ENCODE measurements around the gene PHYH.

The PHYH gene

DNA sequence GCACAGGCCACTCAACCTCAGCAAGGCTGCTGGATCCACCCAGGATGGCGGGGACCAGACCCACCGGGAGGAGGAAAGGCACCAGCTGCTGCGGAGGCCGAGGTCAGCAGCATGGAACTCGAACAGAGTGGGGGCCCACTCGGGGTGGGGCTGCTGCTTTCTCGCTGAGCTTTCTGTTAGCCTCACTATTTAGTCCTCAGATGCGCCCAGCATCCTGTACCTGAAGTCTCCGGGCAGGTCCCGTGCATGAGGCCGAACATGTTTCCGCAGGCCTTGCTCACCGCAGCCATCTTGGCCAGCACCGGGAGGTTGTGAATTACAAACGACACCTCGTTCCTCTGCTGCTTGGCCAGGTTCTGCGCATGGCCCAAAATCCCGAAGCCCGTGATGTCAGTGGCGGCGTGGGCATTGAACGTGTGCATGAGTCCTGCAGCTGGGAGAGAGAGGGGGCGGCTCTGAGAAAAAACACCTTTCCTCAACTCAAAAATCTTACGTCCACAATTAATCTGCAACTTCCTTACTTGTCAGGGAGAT, 22.8 kb upstream of the PHYH start:
- H3K4me3 ChIP-seq (replicated peaks; ENCODE audit: low read depth, low read length), result no peak overlapping the region
- DNase-seq (ENCODE audit: low read depth), result no peak
- TF ChIP-seq CTCF (IDR thresholded peaks at IDR 0.05; ENCODE audit: low read length, missing control alignments), result no peak

DNA sequence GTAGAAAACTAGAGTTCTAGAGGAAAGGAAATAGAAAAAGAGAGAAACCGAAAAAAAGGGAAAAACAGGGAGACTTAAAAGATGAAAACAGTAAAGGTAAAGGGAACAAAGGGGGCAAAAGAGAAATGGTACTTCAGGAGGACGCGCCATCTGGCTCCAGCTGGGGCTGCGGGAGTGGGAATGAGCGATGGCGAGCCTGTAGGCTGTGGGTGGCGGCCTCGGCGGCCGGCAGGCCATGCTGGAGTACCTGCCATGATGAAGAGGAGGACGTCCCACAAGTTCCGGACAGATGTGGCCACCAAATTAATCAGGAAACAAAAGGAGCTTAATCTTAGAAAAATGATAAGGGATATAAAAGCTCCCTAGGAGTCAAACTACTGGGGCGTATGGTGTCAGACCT, 21.7 kb upstream of the PHYH start:
- TF ChIP-seq CTCF (IDR thresholded peaks at IDR 0.05; ENCODE audit: low read length, missing control alignments), result no peak
- DNase-seq (ENCODE audit: low read depth), result no peak
- H3K4me3 ChIP-seq (replicated peaks; ENCODE audit: low read depth, low read length), result no peak overlapping the region

DNA sequence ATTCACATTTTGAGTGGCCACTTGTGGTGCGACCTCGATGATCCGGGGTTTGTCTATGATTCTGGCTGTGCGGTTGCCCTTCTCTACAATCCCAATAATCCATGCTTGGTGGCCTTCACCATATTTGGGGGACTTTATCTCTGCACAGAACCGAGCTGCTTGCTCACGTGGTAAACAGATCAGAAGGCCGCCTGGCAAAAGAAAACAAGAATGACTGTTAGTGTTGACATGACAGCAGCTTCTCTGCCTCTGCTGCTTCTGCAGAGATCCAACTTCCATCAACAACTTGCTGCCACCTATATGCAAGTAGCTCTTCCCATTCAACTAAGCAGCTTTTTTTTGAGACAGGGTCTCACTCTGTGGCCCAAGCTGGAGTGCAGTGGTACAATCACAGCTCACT, 19.3 kb upstream of the PHYH start:
- no peak overlapping the region for H3K4me3 ChIP-seq (replicated peaks; ENCODE audit: low read depth, low read length)
- TF ChIP-seq CTCF (IDR thresholded peaks at IDR 0.05; ENCODE audit: low read length, missing control alignments), result no peak
- no peak for DNase-seq (ENCODE audit: low read depth)

- no peak for TF ChIP-seq CTCF (IDR thresholded peaks at IDR 0.05; ENCODE audit: low read length, missing control alignments)
- H3K4me3 ChIP-seq (replicated peaks; ENCODE audit: low read depth, low read length), result no peak overlapping the region
- DNase-seq (ENCODE audit: low read depth), result no peak
Observed at GRCh38 chr10:13317474-13317873, 17.6 kb upstream of the PHYH start.

- no peak for DNase-seq (ENCODE audit: low read depth)
- no peak overlapping the region for H3K4me3 ChIP-seq (replicated peaks; ENCODE audit: low read depth, low read length)
- TF ChIP-seq CTCF (IDR thresholded peaks at IDR 0.05; ENCODE audit: low read length, missing control alignments), result no peak
Observed at GRCh38 chr10:13316635-13317311, 16.9 kb upstream of the PHYH start.

GRCh38 chr10:13315361-13315760, 15.5 kb upstream of the PHYH start:
- no peak overlapping the region for H3K4me3 ChIP-seq (replicated peaks; ENCODE audit: low read depth, low read length)
- TF ChIP-seq CTCF (IDR thresholded peaks at IDR 0.05; ENCODE audit: low read length, missing control alignments), result no peak

GRCh38 chr10:13311177-13311575, 11.3 kb upstream of the PHYH start:
- DNase-seq (ENCODE audit: low read depth), result no peak
- no peak overlapping the region for H3K4me3 ChIP-seq (replicated peaks; ENCODE audit: low read depth, low read length)
- TF ChIP-seq CTCF (IDR thresholded peaks at IDR 0.05; ENCODE audit: low read length, missing control alignments), result no peak

More at GRCh38 chr10:13315361-13315760, 15.5 kb upstream of the PHYH start:
- DNase-seq (ENCODE audit: low read depth), result no peak
